22Rv1 (cell line): ENCODE results near the gene MAST1.

Experiments
- ZFX ChIP-seq: fragments of 450-650 bp; IDR thresholded peaks from 2 replicates; pipeline ENCODE4 v1.6.1; 2017; ENCODE audit warnings: antibody characterized with exemption, borderline replicate concordance
- TF ChIP-seq, protein P1 (sequence below): fragments of 450-650 bp; IDR thresholded peaks from 2 replicates; pipeline ENCODE4 v1.5.1; 2017; ENCODE audit warnings: mild to moderate bottlenecking

DNA sequence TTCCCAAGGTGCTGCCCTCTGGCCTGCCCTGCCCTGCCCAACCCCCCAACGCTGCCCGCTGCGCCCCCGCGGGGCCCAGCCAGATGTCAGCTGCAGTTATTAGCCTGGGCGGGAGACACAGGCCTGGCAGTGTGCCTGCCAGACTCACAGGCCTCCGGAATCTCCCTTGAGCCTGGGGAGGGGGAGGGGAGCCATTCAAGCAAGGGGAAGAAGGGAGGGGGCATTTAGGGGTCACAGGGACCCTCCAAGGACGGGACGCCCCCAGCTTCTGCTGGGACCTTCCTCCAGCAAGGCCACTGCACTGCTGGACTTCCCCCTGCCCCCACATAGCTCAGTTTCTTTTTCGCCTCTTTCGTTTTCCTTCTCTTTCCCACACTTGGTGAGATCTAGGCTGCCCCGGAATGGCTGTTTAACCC is 49.6 kb upstream of the MAST1 start:
- TF ChIP-seq, protein P1, sequence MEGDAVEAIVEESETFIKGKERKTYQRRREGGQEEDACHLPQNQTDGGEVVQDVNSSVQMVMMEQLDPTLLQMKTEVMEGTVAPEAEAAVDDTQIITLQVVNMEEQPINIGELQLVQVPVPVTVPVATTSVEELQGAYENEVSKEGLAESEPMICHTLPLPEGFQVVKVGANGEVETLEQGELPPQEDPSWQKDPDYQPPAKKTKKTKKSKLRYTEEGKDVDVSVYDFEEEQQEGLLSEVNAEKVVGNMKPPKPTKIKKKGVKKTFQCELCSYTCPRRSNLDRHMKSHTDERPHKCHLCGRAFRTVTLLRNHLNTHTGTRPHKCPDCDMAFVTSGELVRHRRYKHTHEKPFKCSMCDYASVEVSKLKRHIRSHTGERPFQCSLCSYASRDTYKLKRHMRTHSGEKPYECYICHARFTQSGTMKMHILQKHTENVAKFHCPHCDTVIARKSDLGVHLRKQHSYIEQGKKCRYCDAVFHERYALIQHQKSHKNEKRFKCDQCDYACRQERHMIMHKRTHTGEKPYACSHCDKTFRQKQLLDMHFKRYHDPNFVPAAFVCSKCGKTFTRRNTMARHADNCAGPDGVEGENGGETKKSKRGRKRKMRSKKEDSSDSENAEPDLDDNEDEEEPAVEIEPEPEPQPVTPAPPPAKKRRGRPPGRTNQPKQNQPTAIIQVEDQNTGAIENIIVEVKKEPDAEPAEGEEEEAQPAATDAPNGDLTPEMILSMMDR, result no peak
- TF ChIP-seq ZFX, result no peak
